Measurements from ENCODE around the gene GPC2. TPM values are rescaled to one million over a fixed set of nuclear protein-coding genes. Genes with fewer than 3 reads are reported as not detected.
A peak's percentile ranks its signal among the peaks of the same experiment; 100 is the strongest.

GPC2 gene
- total RNA-seq, 1 experiment from 2014 or later, result 45.2 TPM

DNA sequence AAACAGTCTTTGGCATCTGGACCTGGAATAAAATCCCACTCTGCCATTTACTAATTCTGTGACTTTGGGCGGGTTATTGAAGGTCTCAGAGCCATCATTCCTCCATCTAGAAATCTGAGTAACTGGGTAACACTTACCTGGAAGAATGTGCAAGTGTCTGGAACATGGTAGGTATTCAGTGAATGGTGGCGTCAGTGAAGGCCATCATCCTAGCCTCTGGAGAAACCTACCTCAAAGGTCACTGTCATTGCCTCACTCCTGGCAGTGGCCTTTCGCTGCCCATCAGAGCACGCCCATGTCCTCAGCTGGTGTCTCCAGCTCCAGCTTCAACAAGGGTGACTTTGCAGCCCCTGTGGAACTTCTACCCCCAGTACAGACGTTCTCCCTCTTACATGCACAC, 13.3 kb downstream of the GPC2 start:
- no peak overlapping the region for H4K8ac ChIP-seq (replicated peaks; ENCODE audit: insufficient read length, low read depth, low read length)
- no peak overlapping the region for H3K14ac ChIP-seq (ENCODE audit: insufficient read depth, low read length)
- H2BK5ac ChIP-seq (ENCODE audit: insufficient read length, low read length), result no peak overlapping the region
- H3K79me1 ChIP-seq (ENCODE audit: insufficient read depth, low read depth, low read length, poor library complexity, severe bottlenecking), result no peaks in the 10 kb centered on the region
- H2AK5ac ChIP-seq (ENCODE audit: insufficient read length, low read length), result no peak overlapping the region
- H3K27me3 Mint-ChIP-seq (ENCODE audit: low read depth), result peaks cover 24% of the 10 kb centered on the region
- H2BK15ac ChIP-seq (ENCODE audit: low read depth, low read length), result no peak overlapping the region
- 0 out of 7 replicates have a peak overlapping the region, but pooled peaks of 1 of the 3 experiments have one; percentile 27 for H3K27ac Mint-ChIP-seq
- H3K23ac ChIP-seq (ENCODE audit: insufficient read length, low read depth, low read length), result no peak overlapping the region
- no peak overlapping the region for H3K18ac ChIP-seq (ENCODE audit: insufficient read length, low read depth, low read length)
- H3T11ph ChIP-seq (ENCODE audit: low read length), result no peak overlapping the region
- no peak for DNase-seq
- no peak overlapping the region for H2BK20ac ChIP-seq (ENCODE audit: low read depth, low read length, poor library complexity, severe bottlenecking)
- H4K5ac ChIP-seq (ENCODE audit: insufficient read length, low read depth, low read length), result no peak overlapping the region
- no peak overlapping the region for H2BK120ac ChIP-seq (ENCODE audit: low read depth, low read length, poor library complexity, severe bottlenecking)
- peaks cover 30 to 39% of the 10 kb centered on the region in 2 experiments for H3K4me1 Mint-ChIP-seq
- no peak overlapping the region for H3K27ac ChIP-seq (ENCODE audit: insufficient read length, low read depth, low read length)
- TF ChIP-seq, protein P1, sequence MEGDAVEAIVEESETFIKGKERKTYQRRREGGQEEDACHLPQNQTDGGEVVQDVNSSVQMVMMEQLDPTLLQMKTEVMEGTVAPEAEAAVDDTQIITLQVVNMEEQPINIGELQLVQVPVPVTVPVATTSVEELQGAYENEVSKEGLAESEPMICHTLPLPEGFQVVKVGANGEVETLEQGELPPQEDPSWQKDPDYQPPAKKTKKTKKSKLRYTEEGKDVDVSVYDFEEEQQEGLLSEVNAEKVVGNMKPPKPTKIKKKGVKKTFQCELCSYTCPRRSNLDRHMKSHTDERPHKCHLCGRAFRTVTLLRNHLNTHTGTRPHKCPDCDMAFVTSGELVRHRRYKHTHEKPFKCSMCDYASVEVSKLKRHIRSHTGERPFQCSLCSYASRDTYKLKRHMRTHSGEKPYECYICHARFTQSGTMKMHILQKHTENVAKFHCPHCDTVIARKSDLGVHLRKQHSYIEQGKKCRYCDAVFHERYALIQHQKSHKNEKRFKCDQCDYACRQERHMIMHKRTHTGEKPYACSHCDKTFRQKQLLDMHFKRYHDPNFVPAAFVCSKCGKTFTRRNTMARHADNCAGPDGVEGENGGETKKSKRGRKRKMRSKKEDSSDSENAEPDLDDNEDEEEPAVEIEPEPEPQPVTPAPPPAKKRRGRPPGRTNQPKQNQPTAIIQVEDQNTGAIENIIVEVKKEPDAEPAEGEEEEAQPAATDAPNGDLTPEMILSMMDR (conservative IDR thresholded peaks at IDR 0.05), result no peak
- no peak overlapping the region for H3K56ac ChIP-seq (ENCODE audit: insufficient read length, low read depth, low read length)
- H3K4me3 Mint-ChIP-seq, result no peak overlapping the region
- no peak overlapping the region for H3K4ac ChIP-seq (ENCODE audit: low read depth, low read length)
- H3K27me3 ChIP-seq (ENCODE audit: insufficient read depth, low read length), result no peaks in the 10 kb centered on the region; the same call in 1 of the 2 replicates
- no peaks in the 10 kb centered on the region for H3K9me3 ChIP-seq (ENCODE audit: control insufficient read depth, low read depth, low read length)
- H3K23me2 ChIP-seq (ENCODE audit: insufficient read length, low read depth, low read length, poor library complexity, severe bottlenecking), result peaks cover 12% of the 10 kb centered on the region
- no peaks in the 10 kb centered on the region; a peak in 1 of 7 replicates for H3K36me3 Mint-ChIP-seq (ENCODE audit: insufficient read depth in 1 of 3, low read depth in 3 of 3)
- no peak overlapping the region for H4K91ac ChIP-seq (ENCODE audit: insufficient read length, low read depth, low read length)
- H3K9me3 Mint-ChIP-seq, result no peaks in the 10 kb centered on the region; a peak in 1 of 5 replicates
- WGBS (ENCODE audit: extremely low coverage, insufficient read length, low lambda C conversion rate), result no CpG with 5 or more reads among the region's 5 CpGs
- no peak overlapping the region for H3K9ac ChIP-seq (ENCODE audit: extremely low read depth, insufficient read length, low read length)
- no peaks in the 10 kb centered on the region for H3K79me2 ChIP-seq (ENCODE audit: insufficient read depth, low read length)
- no peak overlapping the region for H3K4me2 ChIP-seq (ENCODE audit: insufficient read depth, insufficient read length, low read length)
- no peak overlapping the region for H2AFZ ChIP-seq (ENCODE audit: low read length)
- no peaks in the 10 kb centered on the region for H4K20me1 ChIP-seq (ENCODE audit: control insufficient read depth, insufficient read depth, insufficient read length)
- H2BK12ac ChIP-seq (ENCODE audit: insufficient read length, low read depth, low read length), result no peak overlapping the region
- peaks cover 7% of the 10 kb centered on the region for H3K4me1 ChIP-seq (ENCODE audit: insufficient read depth, low read length)

Measured in H9 (cell line).